Measurements from ENCODE around the gene SLC35B1. TPM values are rescaled to one million over a fixed set of nuclear protein-coding genes. Genes with fewer than 3 reads are reported as not detected.

SLC35B1 gene
- total RNA-seq, 1 experiment from 2014 or later: 84.6 TPM

- no TSS peak for BruUV-seq (replicated peaks)
- in situ Hi-C loops (cut with HindIII; ENCODE audit: low pct_unique_long_range_greater_than_20kb, low sequenced_read_pairs): no loop called here
These were observed 16.6 kb downstream of the SLC35B1 start for GRCh38 chr17:49691086-49691676.

GRCh38 chr17:49690256-49690655 is 17.5 kb downstream of the SLC35B1 start:
- POLR2A ChIA-PET: no interaction called here
- intact Hi-C loops (cut with micrococcal nuclease; ENCODE audit: unreplicated experiment): no loop called here
- Histone ChIP-seq H3K9me3 (ENCODE audit: control insufficient read depth, insufficient read depth, low read depth, low read length) (no peaks in the 10 kb centered on the region), H3K27me3 (ENCODE audit: control insufficient read depth, insufficient read depth, low read length) (no peaks in the 10 kb centered on the region), H3K4me3 (ENCODE audit: low read depth in 2 of 2, low read length in 2 of 2) (no peak overlapping the region), H3K27ac (ENCODE audit: low read length) (no peak overlapping the region), H3K4me1 (ENCODE audit: control insufficient read depth, insufficient read depth, low read length) (peaks cover 7% of the 10 kb centered on the region), H3K36me3 (ENCODE audit: control insufficient read depth, insufficient read depth, low read length) (no peaks in the 10 kb centered on the region)
- DNase-seq (ENCODE audit: low read depth, low spot score): no peak
- CTCF ChIA-PET: interaction anchor here (0.6 to 0.7 kb wide), 2 partner anchors 8 to 133 kb away, joined by 4 to 11 read pairs; no protein-coding TSS in a partner anchor
- no peak for ATAC-seq
- in situ Hi-C loops (cut with HindIII; ENCODE audit: low pct_unique_long_range_greater_than_20kb, low sequenced_read_pairs): no loop called here
- no peak for TF ChIP-seq TCF7L2 (IDR thresholded peaks at IDR 0.05; ENCODE audit: low read depth, low read length)
- no peak for TF ChIP-seq POLR2AphosphoS5 (IDR thresholded peaks at IDR 0.05; ENCODE audit: low read depth, low read length)
- TF ChIP-seq, protein P1, sequence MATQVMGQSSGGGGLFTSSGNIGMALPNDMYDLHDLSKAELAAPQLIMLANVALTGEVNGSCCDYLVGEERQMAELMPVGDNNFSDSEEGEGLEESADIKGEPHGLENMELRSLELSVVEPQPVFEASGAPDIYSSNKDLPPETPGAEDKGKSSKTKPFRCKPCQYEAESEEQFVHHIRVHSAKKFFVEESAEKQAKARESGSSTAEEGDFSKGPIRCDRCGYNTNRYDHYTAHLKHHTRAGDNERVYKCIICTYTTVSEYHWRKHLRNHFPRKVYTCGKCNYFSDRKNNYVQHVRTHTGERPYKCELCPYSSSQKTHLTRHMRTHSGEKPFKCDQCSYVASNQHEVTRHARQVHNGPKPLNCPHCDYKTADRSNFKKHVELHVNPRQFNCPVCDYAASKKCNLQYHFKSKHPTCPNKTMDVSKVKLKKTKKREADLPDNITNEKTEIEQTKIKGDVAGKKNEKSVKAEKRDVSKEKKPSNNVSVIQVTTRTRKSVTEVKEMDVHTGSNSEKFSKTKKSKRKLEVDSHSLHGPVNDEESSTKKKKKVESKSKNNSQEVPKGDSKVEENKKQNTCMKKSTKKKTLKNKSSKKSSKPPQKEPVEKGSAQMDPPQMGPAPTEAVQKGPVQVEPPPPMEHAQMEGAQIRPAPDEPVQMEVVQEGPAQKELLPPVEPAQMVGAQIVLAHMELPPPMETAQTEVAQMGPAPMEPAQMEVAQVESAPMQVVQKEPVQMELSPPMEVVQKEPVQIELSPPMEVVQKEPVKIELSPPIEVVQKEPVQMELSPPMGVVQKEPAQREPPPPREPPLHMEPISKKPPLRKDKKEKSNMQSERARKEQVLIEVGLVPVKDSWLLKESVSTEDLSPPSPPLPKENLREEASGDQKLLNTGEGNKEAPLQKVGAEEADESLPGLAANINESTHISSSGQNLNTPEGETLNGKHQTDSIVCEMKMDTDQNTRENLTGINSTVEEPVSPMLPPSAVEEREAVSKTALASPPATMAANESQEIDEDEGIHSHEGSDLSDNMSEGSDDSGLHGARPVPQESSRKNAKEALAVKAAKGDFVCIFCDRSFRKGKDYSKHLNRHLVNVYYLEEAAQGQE (IDR thresholded peaks at IDR 0.05; ENCODE audit: insufficient read depth in 1 of 2, low read depth in 2 of 2, low read length in 1 of 2): no peak
- no peak for TF ChIP-seq CTCF (IDR thresholded peaks at IDR 0.05)
- TF ChIP-seq SIN3A (IDR thresholded peaks at IDR 0.05; ENCODE audit: borderline replicate concordance, insufficient read depth, low read depth, low read length): no peak
- no TSS peak for BruUV-seq (replicated peaks)

More at GRCh38 chr17:49691086-49691676, 16.6 kb downstream of the SLC35B1 start:
- DNase-seq (ENCODE audit: low read depth, low spot score) (no peak), ATAC-seq (no peak)
- Histone ChIP-seq H3K36me3 (ENCODE audit: control insufficient read depth, insufficient read depth, low read length) (no peaks in the 10 kb centered on the region), H3K27ac (ENCODE audit: low read length) (no peak overlapping the region), H3K27me3 (ENCODE audit: control insufficient read depth, insufficient read depth, low read length) (no peaks in the 10 kb centered on the region), H3K4me1 (ENCODE audit: control insufficient read depth, insufficient read depth, low read length) (peaks cover 7% of the 10 kb centered on the region), H3K4me3 (ENCODE audit: low read depth in 2 of 2, low read length in 2 of 2) (no peak overlapping the region), H3K9me3 (ENCODE audit: control insufficient read depth, insufficient read depth, low read depth, low read length) (no peaks in the 10 kb centered on the region)
- CTCF ChIA-PET: interaction anchor here (1.0 kb wide), 1 partner anchor 120 kb away, joined by 5 read pairs; no protein-coding TSS in a partner anchor
- intact Hi-C loops (cut with micrococcal nuclease; ENCODE audit: unreplicated experiment): no loop called here
- TF ChIP-seq CTCF (IDR thresholded peaks at IDR 0.05): no peak
- no peak for TF ChIP-seq TCF7L2 (IDR thresholded peaks at IDR 0.05; ENCODE audit: low read depth, low read length)
- no peak for TF ChIP-seq SIN3A (IDR thresholded peaks at IDR 0.05; ENCODE audit: borderline replicate concordance, insufficient read depth, low read depth, low read length)
- TF ChIP-seq, protein P1 (IDR thresholded peaks at IDR 0.05; ENCODE audit: insufficient read depth in 1 of 2, low read depth in 2 of 2, low read length in 1 of 2): no peak
- POLR2A ChIA-PET: no interaction called here

All from Panc1 (cell line).